ENCODE results near the gene MCOLN2. TPM values are rescaled to one million over a fixed set of nuclear protein-coding genes. Genes with fewer than 3 reads are reported as not detected.
A peak's percentile ranks its signal among the peaks of the same experiment; 100 is the strongest.

Gene MCOLN2
- total and polyA plus RNA-seq, 2 of the 4 experiments (the other 2 are of a cell fraction), result 0.43 to 0.54 TPM

DNA sequence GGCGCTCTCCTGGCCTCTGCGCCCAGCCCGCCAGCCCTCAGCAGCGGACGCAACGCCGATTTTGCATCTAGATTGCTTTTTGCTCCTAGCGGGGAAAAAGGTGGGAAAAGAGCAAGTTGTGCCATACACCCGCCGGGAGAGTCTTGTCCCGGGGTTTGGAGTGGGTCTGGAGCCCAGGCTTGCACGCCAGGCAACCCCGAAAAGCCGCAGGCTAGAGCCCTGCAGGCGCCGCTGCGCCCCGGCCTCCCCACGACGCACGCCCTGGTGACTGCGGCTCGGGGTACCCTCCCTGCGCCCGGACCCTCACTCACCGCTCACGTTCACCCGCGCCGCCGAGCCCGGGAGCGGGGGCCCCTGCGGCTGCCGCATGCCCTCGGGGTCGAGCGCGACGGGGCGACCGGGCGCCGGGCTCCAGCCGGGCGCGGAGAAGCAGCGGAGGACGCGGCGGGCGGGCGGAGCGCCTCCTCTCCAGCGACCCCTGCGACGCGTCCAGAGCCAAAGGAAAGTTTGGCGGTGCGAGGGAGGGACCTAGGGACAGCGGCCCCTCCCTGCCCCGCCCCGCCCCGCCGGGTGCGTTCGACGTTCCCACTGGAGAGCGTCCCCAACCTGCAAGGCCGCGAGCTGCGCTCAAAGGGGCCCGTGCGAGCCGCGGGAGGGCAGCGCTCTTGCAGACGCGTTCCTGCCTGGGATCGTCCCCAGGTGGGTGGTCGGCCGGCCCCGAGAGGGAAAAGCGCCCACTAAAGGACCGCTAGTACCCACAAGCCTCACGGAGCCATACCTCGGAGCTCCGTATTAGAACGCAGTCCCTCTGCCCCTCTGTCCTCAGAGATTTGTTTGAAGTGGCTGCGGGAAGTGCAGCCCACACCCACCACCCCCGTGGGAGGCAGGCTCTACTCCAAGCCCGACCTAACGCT is 104.0 kb downstream of the MCOLN2 start, which contains the start of gene LPAR3:
LPAR3 (minus strand) TSS at position 502 of the 914 bp plus-strand sequence. CDS start 27,086 bp downstream, outside the sequence.
- Histone ChIP-seq H3K18ac (ENCODE audit: low read depth, low read length) (no peak within 1 kb of the TSS), H2AK5ac (ENCODE audit: low read depth, low read length) (no peak within 1 kb of the TSS), H3K9me1 (ENCODE audit: insufficient read depth, low read length) (no peaks in the 10 kb centered on the region), H3K27me3 (ENCODE audit: control insufficient read depth, insufficient read depth, low read length) (peaks cover 40% of the 10 kb centered on the region), H4K8ac (ENCODE audit: low read depth in 2 of 2, low read length in 2 of 2) (no peak within 1 kb of the TSS), H3K14ac (replicated peaks; ENCODE audit: low read depth, low read length) (no peak within 1 kb of the TSS), H4K5ac (ENCODE audit: low read depth, low read length) (no peak within 1 kb of the TSS), H2BK5ac (ENCODE audit: low read depth, low read length, poor library complexity, severe bottlenecking) (no peak within 1 kb of the TSS), H4K20me1 (ENCODE audit: insufficient read depth, low read length) (no peaks in the 10 kb centered on the region), H3K27ac (ENCODE audit: insufficient read depth, low read length) (no peak within 1 kb of the TSS), H3K36me3 (ENCODE audit: control insufficient read depth, insufficient read depth, low read length) (no peaks in the 10 kb centered on the region), H3K23ac (ENCODE audit: low read depth, low read length) (peak within 1 kb of the TSS; percentile 58), H3K56ac (ENCODE audit: extremely low read depth, insufficient read depth, low read length) (no peak within 1 kb of the TSS), H3K4ac (ENCODE audit: low read depth, low read length) (no peak within 1 kb of the TSS), H2BK120ac (ENCODE audit: low read depth, low read length) (no peak within 1 kb of the TSS), H3K4me2 (ENCODE audit: low read depth, low read length) (peak within 1 kb of the TSS; percentile 59; the same call in 1 of the 2 replicates), H2BK15ac (ENCODE audit: low read depth, low read length) (no peak within 1 kb of the TSS), H4K91ac (ENCODE audit: insufficient read depth, low read depth, low read length) (no peak within 1 kb of the TSS), H2BK20ac (ENCODE audit: low read depth, low read length) (no peak within 1 kb of the TSS), H2AFZ (replicated peaks; ENCODE audit: low read length, poor library complexity) (peak within 1 kb of the TSS; percentile 81), H3K4me3 (ENCODE audit: insufficient read depth, low read depth, low read length) (peak within 1 kb of the TSS; percentile 16; the same call in 1 of the 2 replicates), H2AK9ac (replicated peaks; ENCODE audit: low read depth, low read length, poor library complexity) (no peak within 1 kb of the TSS), H3K4me1 (ENCODE audit: control insufficient read depth, insufficient read depth, low read length) (no peaks in the 10 kb centered on the region), H3K9ac (ENCODE audit: low read depth, low read length) (no peak within 1 kb of the TSS), H3K79me1 (ENCODE audit: low read depth in 1 of 2, low read length in 2 of 2) (no peaks in the 10 kb centered on the region), H3K9me3 (ENCODE audit: control insufficient read depth, insufficient read depth, low read length) (no peaks in the 10 kb centered on the region)
- dilution Hi-C loops (cut with HindIII; ENCODE audit: low sequenced_read_pairs, unreplicated experiment), result no loop called here
- ChIA-PET POLR2A (ENCODE audit: unreplicated experiment) (no interaction called here), CTCF (interaction anchor here (0.7 kb wide), 1 partner anchor 21 kb away, joined by 3 read pairs; no protein-coding TSS in a partner anchor)
- BruUV-seq (replicated peaks), result no TSS peak
- in situ Hi-C loops (cut with MboI; ENCODE audit: low sequenced_read_pairs), result no loop called here
- intact Hi-C loops (cut with micrococcal nuclease), result no loop called here
- WGBS, 2 experiments (ENCODE audit: extremely low coverage in 2 of 2, insufficient read length in 1 of 2), result 8% methylated on average over 23 of the region's 93 CpGs; no CpG with 5 or more reads in 1 of the 2 experiments
- ATAC-seq (ENCODE audit: low read depth), result peak; percentile 53
- DNase-seq, result no peak
- no peak for TF ChIP-seq MXI1 (IDR thresholded peaks at IDR 0.05; ENCODE audit: borderline replicate concordance, low read depth, low read length)
- TF ChIP-seq MAFK (IDR thresholded peaks at IDR 0.05; ENCODE audit: low read depth, low read length), result no peak

All from IMR-90 (cell line).